Endodermal cell (in vitro differentiated cells): ENCODE results near the gene CCDC13. TPM values are rescaled to one million over a fixed set of nuclear protein-coding genes. Genes with fewer than 3 reads are reported as not detected.

Experiments used
- DNase-seq: peaks from one replicate; pipeline ENCODE4 v3.0.0-alpha.2; 2017
- H3K27ac ChIP-seq: 2 replicates; pipeline ENCODE4 v1.5.1; 2013; ENCODE audit warnings: mild to moderate bottlenecking, low read depth, low read length, moderate library complexity
- H3K27me3 ChIP-seq: 2 replicates; pipeline ENCODE4 v1.6.1; 2013; ENCODE audit warnings: mild to moderate bottlenecking, low read length, moderate library complexity; ENCODE audit not compliant: insufficient read depth, control insufficient read depth, poor library complexity, severe bottlenecking
- H3K36me3 ChIP-seq: 2 replicates; pipeline ENCODE4 v1.7.0; 2013; ENCODE audit warnings: mild to moderate bottlenecking, low read length, moderate library complexity; ENCODE audit not compliant: control insufficient read depth, insufficient read depth
- H3K4me1 ChIP-seq: one replicate; pipeline ENCODE4 v1.7.0; 2013; ENCODE audit warnings: low read length; ENCODE audit not compliant: control insufficient read depth, insufficient read depth
- H3K4me3 ChIP-seq: 2 replicates; pipeline ENCODE4 v1.5.1; 2013; ENCODE audit warnings: mild to moderate bottlenecking, low read length, moderate library complexity
- H3K9ac ChIP-seq: 2 replicates; pipeline ENCODE4 v1.6.1; 2013; ENCODE audit warnings: mild to moderate bottlenecking, low read length, moderate library complexity; ENCODE audit not compliant: poor library complexity, severe bottlenecking; ENCODE audit errors: extremely low read depth
- H3K9me3 ChIP-seq: 2 replicates; pipeline ENCODE4 v1.6.1; 2013; ENCODE audit warnings: mild to moderate bottlenecking, low read length, moderate library complexity; ENCODE audit not compliant: control insufficient read depth
- H3K27ac Mint-ChIP-seq: 2 replicates; pipeline ENCODE4 v1.8.0; 2020; ENCODE audit warnings: mixed read lengths
- H3K27me3 Mint-ChIP-seq: 2 replicates; pipeline ENCODE4 v1.8.0; 2021; ENCODE audit warnings: mild to moderate bottlenecking, mixed read lengths; ENCODE audit not compliant: insufficient read depth
- H3K36me3 Mint-ChIP-seq: 2 replicates; pipeline ENCODE4 v1.8.0; 2020; ENCODE audit warnings: low read depth, mixed read lengths
- H3K4me1 Mint-ChIP-seq: 2 replicates; pipeline ENCODE4 v1.8.0; 2020; ENCODE audit warnings: mixed read lengths
- H3K4me3 Mint-ChIP-seq: 2 replicates; pipeline ENCODE4 v1.8.0; 2020; ENCODE audit warnings: mild to moderate bottlenecking, moderate library complexity, mixed read lengths
- H3K9me3 Mint-ChIP-seq: 2 replicates; pipeline ENCODE4 v1.8.0; 2020; ENCODE audit warnings: mild to moderate bottlenecking, mixed read lengths
- CTCF ChIP-seq: fragments of 200-600 bp; sonication (generic); conservative IDR thresholded peaks from 2 replicates; pipeline ENCODE4 v1.5.0; 2021; ENCODE audit warnings: antibody characterized with exemption, mild to moderate bottlenecking
- WGBS, 2 experiments: methylation state at CpG; one replicate each; pipeline versions ENCODE4 v1.1.5 to v1.1.7; 2013; ENCODE audit warnings: missing lambda C conversion rate in 2 of 2, mixed read lengths in 1 of 2; ENCODE audit not compliant: insufficient coverage in 1 of 2, insufficient read length in 1 of 2; 5-methylcytosine and 5-hydroxymethylcytosine counted together
- total RNA-seq, 2 donors: library from RNA; stranded (reverse); fragmentation: NEBNext Ultra II Directional in 1 of 2; extraction: Animal tissue kit (Norgen Biotek cat#: 25700) in 1 of 2; gene quantifications; 2 replicates in 1 of 2; 3 replicates in 1 of 2; pipeline ENCODE4 v1.2.1, GENCODE V29; 2021

CCDC13 gene
- total RNA-seq, 2 donors from 2014 or later, result 0.64 to 1.1 TPM

- Mint-ChIP-seq H3K36me3 (no peaks in the 10 kb centered on the region), H3K4me3 (no peak overlapping the region), H3K9me3 (no peaks in the 10 kb centered on the region), H3K4me1 (peaks cover 6% of the 10 kb centered on the region), H3K27me3 (no peaks in the 10 kb centered on the region), H3K27ac (peak overlapping the region; percentile 79)
- peak; percentile 85 for DNase-seq
- Histone ChIP-seq H3K9me3 (no peaks in the 10 kb centered on the region), H3K27me3 (no peaks in the 10 kb centered on the region), H3K4me1 (no peaks in the 10 kb centered on the region), H3K27ac (no peak overlapping the region), H3K36me3 (no peaks in the 10 kb centered on the region), H3K4me3 (no peak overlapping the region), H3K9ac (no peak overlapping the region)
- 58 to 74% methylated on average over 6 to 10 of the region's 10 CpGs for WGBS, 2 experiments
- TF ChIP-seq CTCF, result peak; percentile 76
Measured at GRCh38 chr3:42749753-42750231, 23.3 kb downstream of the CCDC13 start.

DNA sequence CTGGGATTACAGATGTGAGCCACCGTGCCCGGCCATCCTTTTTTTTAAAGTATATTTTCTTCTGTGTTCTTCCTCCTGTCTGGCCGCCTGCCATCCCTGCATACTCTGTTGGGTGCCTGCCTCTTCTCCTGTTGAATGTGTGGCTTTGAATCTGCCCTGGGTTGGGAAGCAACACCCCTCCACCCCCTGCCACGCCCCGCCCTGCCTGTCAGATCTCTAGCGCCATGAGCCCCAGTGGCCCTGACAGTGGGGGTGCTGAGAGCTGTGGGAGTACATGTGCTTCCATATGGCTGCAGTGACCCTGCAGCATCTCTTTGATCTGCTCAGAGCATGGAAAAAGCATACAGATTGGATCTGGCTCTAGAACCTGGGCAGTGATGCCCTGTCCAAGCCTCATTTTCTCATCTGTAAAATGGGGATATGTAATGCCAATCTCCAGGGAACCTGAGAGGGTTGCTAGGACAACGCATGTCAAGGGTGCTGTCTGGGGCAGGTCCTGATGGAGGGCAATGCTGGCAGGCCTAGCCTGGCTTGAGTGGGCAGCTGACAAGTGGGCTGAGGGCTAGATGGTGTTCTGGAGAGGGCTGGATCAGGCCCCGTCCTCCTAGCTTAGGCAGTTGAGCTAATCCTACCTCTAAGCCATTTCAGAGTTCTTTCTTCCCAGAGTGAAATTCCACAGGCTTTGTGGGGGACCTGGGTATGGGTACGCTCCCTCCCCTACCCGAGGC lies 23.9 kb downstream of the CCDC13 start:
- no peaks in the 10 kb centered on the region for H3K27me3 ChIP-seq
- H3K36me3 ChIP-seq, result no peaks in the 10 kb centered on the region
- Mint-ChIP-seq H3K9me3 (no peaks in the 10 kb centered on the region), H3K27me3 (no peaks in the 10 kb centered on the region), H3K27ac (peak overlapping the region; percentile 44), H3K4me3 (no peak overlapping the region), H3K4me1 (peaks cover 6% of the 10 kb centered on the region), H3K36me3 (no peaks in the 10 kb centered on the region)
- TF ChIP-seq CTCF, result no peak
- no peak overlapping the region for H3K9ac ChIP-seq
- H3K27ac ChIP-seq, result no peak overlapping the region
- H3K9me3 ChIP-seq, result no peaks in the 10 kb centered on the region
- no peak overlapping the region for H3K4me3 ChIP-seq
- 89 to 90% methylated on average over 3 to 10 of the region's 10 CpGs for WGBS, 2 experiments
- peak; percentile 38 for DNase-seq
- no peaks in the 10 kb centered on the region for H3K4me1 ChIP-seq

GRCh38 chr3:42747581-42747980 lies 25.5 kb downstream of the CCDC13 start:
- DNase-seq, result peak; percentile 27
- no peak overlapping the region for H3K4me3 Mint-ChIP-seq
- H3K4me1 Mint-ChIP-seq, result peaks cover 10% of the 10 kb centered on the region
- H3K4me1 ChIP-seq, result no peaks in the 10 kb centered on the region
- WGBS, 2 experiments, result 84 to 88% methylated on average over 6 of the region's 6 CpGs
- H3K27ac Mint-ChIP-seq, result no peak overlapping the region
- H3K4me3 ChIP-seq, result no peak overlapping the region
- no peaks in the 10 kb centered on the region for H3K36me3 Mint-ChIP-seq
- no peak for TF ChIP-seq CTCF
- H3K36me3 ChIP-seq, result no peaks in the 10 kb centered on the region
- H3K9me3 Mint-ChIP-seq, result no peaks in the 10 kb centered on the region
- no peak overlapping the region for H3K27ac ChIP-seq
- H3K9ac ChIP-seq, result no peak overlapping the region
- no peaks in the 10 kb centered on the region for H3K9me3 ChIP-seq
- no peaks in the 10 kb centered on the region for H3K27me3 ChIP-seq
- H3K27me3 Mint-ChIP-seq, result no peaks in the 10 kb centered on the region
